Ovary (tissue), 3 donors: ENCODE results near the gene CT45A10.

Source experiments
- EP300 ChIP-seq: sonication (generic); formaldehyde crosslinking; IDR thresholded peaks from one replicate; pipeline ENCODE4 v1.6.1; 2017; ENCODE audit warnings: antibody characterized with exemption
- POLR2A ChIP-seq: fragments of 450-650 bp; IDR thresholded peaks from one replicate; pipeline ENCODE4 v1.6.1; 2017; ENCODE audit warnings: antibody characterized with exemption, mild to moderate bottlenecking, moderate library complexity
- TF ChIP-seq, protein P1 (sequence below), 3 donors: fragments of 450-650 bp in 2 of 3; fragments of 200-600 bp in 1 of 3; IDR thresholded peaks; one replicate each; pipeline versions ENCODE4 v1.5.1 to v1.8.0; 2016 to 2022; ENCODE audit warnings: antibody characterized with exemption in 3 of 3, mild to moderate bottlenecking in 1 of 3
- donor health status: DM: no; HTN: no; CAD: no.

DNA sequence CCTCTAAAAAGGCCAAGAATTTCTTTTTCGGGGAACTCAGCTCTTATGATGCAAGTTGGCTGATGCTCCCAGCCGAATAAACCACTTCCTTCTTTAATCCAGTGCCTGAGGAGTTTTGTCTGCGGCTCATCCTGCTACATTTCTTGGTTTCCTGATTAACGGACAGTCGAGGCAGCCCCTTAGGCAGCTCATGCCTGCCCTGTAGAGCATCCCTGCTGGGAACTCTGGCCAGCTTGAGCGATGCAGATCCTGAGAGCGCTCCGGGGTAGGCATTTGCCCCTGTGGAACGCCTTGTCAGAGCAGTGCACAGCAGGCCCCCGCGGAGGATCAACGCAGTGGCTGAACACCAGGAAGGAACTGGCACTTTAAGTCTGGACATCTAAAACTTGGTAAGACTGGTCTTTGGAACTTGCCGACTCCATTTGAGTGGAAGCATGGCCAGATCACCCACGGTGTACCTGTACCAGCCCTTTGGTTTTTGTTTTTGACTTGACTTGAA is 3.1 kb downstream of the CT45A10 start:
- TF ChIP-seq, protein P1, sequence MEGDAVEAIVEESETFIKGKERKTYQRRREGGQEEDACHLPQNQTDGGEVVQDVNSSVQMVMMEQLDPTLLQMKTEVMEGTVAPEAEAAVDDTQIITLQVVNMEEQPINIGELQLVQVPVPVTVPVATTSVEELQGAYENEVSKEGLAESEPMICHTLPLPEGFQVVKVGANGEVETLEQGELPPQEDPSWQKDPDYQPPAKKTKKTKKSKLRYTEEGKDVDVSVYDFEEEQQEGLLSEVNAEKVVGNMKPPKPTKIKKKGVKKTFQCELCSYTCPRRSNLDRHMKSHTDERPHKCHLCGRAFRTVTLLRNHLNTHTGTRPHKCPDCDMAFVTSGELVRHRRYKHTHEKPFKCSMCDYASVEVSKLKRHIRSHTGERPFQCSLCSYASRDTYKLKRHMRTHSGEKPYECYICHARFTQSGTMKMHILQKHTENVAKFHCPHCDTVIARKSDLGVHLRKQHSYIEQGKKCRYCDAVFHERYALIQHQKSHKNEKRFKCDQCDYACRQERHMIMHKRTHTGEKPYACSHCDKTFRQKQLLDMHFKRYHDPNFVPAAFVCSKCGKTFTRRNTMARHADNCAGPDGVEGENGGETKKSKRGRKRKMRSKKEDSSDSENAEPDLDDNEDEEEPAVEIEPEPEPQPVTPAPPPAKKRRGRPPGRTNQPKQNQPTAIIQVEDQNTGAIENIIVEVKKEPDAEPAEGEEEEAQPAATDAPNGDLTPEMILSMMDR (IDR thresholded peaks at IDR 0.05) = no peak
- TF ChIP-seq POLR2A (no peak), EP300 (no peak)
